ENCODE results near the gene NEGR1.

Gene NEGR1

DNA sequence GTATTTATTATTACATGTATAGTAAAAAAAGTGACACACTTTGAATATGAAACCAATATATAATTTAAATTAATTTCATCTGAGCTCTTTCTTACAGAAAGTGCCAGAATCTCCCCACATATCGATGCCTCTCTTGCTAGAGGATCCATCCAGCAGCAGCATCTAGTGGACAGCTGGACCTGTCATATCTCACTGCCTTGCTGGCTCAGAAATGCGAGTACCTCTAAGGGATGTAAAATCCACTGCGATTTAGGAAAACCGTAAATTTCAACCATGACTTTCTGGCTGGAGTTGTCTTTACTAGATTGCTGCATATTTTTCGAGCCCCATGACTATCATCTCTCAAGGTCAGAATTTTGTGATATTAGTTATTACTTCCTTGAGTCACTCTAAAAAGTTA is 333.8 kb downstream of the NEGR1 start:
- no peak overlapping the region for H3K4me3 ChIP-seq (ENCODE audit: low read depth, low read length)
- DNase-seq (ENCODE audit: low read depth), result no peak
- TF ChIP-seq MYC (IDR thresholded peaks at IDR 0.05; ENCODE audit: low read depth, low read length), result no peak
- no peak for TF ChIP-seq CTCF (IDR thresholded peaks at IDR 0.05; ENCODE audit: low read depth, low read length)
- no peak for TF ChIP-seq POLR2A (IDR thresholded peaks at IDR 0.05; ENCODE audit: extremely low read depth, insufficient read length)

DNA sequence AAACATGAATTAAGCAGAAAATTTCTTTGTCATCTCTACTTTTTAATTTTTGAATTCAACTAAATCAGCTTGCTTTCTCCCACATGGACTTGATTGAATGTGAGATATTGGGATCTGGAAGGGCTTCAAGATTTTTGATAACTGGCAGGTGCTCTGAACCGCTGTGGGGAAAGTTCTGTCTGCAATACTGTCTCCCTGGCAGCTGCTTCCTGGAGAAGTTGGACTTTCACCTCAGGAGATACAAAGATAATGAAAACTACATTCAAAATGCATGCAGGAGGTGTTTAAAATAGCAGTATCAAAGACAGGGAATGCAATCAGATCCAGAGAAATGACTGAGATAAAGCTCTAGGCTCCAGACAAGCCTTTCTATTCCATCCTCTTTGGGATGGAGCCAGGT is 338.3 kb downstream of the NEGR1 start:
- DNase-seq (ENCODE audit: low read depth), result no peak
- no peak overlapping the region for H3K4me3 ChIP-seq (ENCODE audit: low read depth, low read length)
- TF ChIP-seq MYC (IDR thresholded peaks at IDR 0.05; ENCODE audit: low read depth, low read length) (no peak), POLR2A (IDR thresholded peaks at IDR 0.05; ENCODE audit: extremely low read depth, insufficient read length) (no peak), MAX (IDR thresholded peaks at IDR 0.05; ENCODE audit: low read depth, low read length) (no peak), CTCF (IDR thresholded peaks at IDR 0.05; ENCODE audit: low read depth, low read length) (no peak)

DNA sequence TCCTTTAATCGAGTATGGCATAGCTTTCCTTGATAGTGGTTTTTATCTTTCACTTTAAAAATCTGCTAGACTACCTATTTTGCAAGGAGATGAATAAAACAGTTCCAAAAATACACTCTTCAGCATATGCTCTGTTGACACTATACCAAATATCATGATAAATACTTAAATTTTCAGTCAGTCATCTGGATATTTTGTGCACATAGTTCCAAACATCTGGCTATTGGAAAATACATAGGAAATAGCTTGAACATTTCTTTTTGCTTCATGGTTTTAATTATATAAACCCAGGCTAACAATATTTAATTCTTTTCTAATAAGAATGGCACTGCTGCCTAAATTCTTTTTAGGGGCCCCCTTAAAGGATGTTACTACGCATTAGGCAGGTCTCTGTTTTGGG is 342.1 kb downstream of the NEGR1 start:
- no peak for DNase-seq (ENCODE audit: low read depth)
- no peak overlapping the region for H3K4me3 ChIP-seq (ENCODE audit: low read depth, low read length)

GRCh38 chr1:71930511-71930910 is 351.8 kb downstream of the NEGR1 start:
- DNase-seq (ENCODE audit: low read depth), result no peak
- no peak for TF ChIP-seq CTCF (IDR thresholded peaks at IDR 0.05; ENCODE audit: low read depth, low read length)
- TF ChIP-seq MAX (IDR thresholded peaks at IDR 0.05; ENCODE audit: low read depth, low read length), result no peak
- TF ChIP-seq MYC (IDR thresholded peaks at IDR 0.05; ENCODE audit: low read depth, low read length), result no peak
- TF ChIP-seq POLR2A (IDR thresholded peaks at IDR 0.05; ENCODE audit: extremely low read depth, insufficient read length), result no peak
- no peak overlapping the region for H3K4me3 ChIP-seq (ENCODE audit: low read depth, low read length)

More for the DNA sequence above, 342.1 kb downstream of the NEGR1 start:
- no peak for TF ChIP-seq MYC (IDR thresholded peaks at IDR 0.05; ENCODE audit: low read depth, low read length)
- no peak for TF ChIP-seq MAX (IDR thresholded peaks at IDR 0.05; ENCODE audit: low read depth, low read length)
- no peak for TF ChIP-seq CTCF (IDR thresholded peaks at IDR 0.05; ENCODE audit: low read depth, low read length)
- TF ChIP-seq POLR2A (IDR thresholded peaks at IDR 0.05; ENCODE audit: extremely low read depth, insufficient read length), result no peak

- no peak overlapping the region for H3K4me3 ChIP-seq (ENCODE audit: low read depth, low read length)
- DNase-seq (ENCODE audit: low read depth), result no peak
- no peak for TF ChIP-seq MYC (IDR thresholded peaks at IDR 0.05; ENCODE audit: low read depth, low read length)
- no peak for TF ChIP-seq POLR2A (IDR thresholded peaks at IDR 0.05; ENCODE audit: extremely low read depth, insufficient read length)
- TF ChIP-seq CTCF (IDR thresholded peaks at IDR 0.05; ENCODE audit: low read depth, low read length), result peak; percentile 17
- no peak for TF ChIP-seq MAX (IDR thresholded peaks at IDR 0.05; ENCODE audit: low read depth, low read length)
Measured at GRCh38 chr1:71921935-71922559, 360.3 kb downstream of the NEGR1 start.

- H3K4me3 ChIP-seq (ENCODE audit: low read depth, low read length), result no peak overlapping the region
- TF ChIP-seq POLR2A (IDR thresholded peaks at IDR 0.05; ENCODE audit: extremely low read depth, insufficient read length), result no peak
- no peak for DNase-seq (ENCODE audit: low read depth)
Measured at GRCh38 chr1:71921204-71921603, 361.1 kb downstream of the NEGR1 start.

Measured in NB4 (cell line).